Activated CD4-positive, alpha-beta T cell treated with anti-CD3 and anti-CD28 coated beads, Interleukin-2, Interleukin-6, amounts not matched to agents 100 ng/mL and 50 ng/mL, durations not matched to agents 16 hours and 8 hours (primary cell): Measurements from ENCODE around the gene SLC26A8.

Source experiments
- DNase-seq: peaks from one replicate; pipeline ENCODE4 v3.0.0-alpha.2; 2020

SLC26A8 gene

GRCh38 chr6:35906499-35906846 lies 118.0 kb downstream of the SLC26A8 start:
- no peak for DNase-seq

GRCh38 chr6:35905841-35906498 lies 118.5 kb downstream of the SLC26A8 start:
- no peak for DNase-seq

- DNase-seq = no peak
These were observed 119.2 kb downstream of the SLC26A8 start for GRCh38 chr6:35905141-35905785.

- DNase-seq = no peak
These were observed 120.8 kb downstream of the SLC26A8 start for GRCh38 chr6:35903679-35904078.

GRCh38 chr6:35900448-35900847 lies 124.0 kb downstream of the SLC26A8 start:
- DNase-seq = no peak

- DNase-seq = no peak
These were observed 126.4 kb downstream of the SLC26A8 start for GRCh38 chr6:35898003-35898402.

GRCh38 chr6:35897486-35897885 lies 127.0 kb downstream of the SLC26A8 start:
- no peak for DNase-seq

- DNase-seq = no peak
These were observed 127.4 kb downstream of the SLC26A8 start for GRCh38 chr6:35897036-35897435.

- DNase-seq = no peak
These were observed 128.2 kb downstream of the SLC26A8 start for GRCh38 chr6:35896228-35896627.

GRCh38 chr6:35895560-35895959 lies 128.9 kb downstream of the SLC26A8 start:
- DNase-seq = no peak

- no peak for DNase-seq
These were observed 129.7 kb downstream of the SLC26A8 start for GRCh38 chr6:35894776-35895175.
